Activated naive CD4-positive, alpha-beta T cell treated with anti-CD3 and anti-CD28 coated beads, Interleukin-2, amount 50 U/mL, for 72 hours (primary cell): ENCODE results near the gene FLNC. TPM values are rescaled to one million over a fixed set of nuclear protein-coding genes. Genes with fewer than 3 reads are reported as not detected.

Source experiments
- ATAC-seq, 2 donors: fragments of 150-1000 bp; cut with Tn5 transposase; 2 replicates each; pipeline ENCODE4 v1.10.0; 2021; ENCODE audit warnings: mild to moderate bottlenecking in 2 of 2, moderate library complexity in 2 of 2
- DNase-seq, 2 donors: peaks; one replicate each; pipeline ENCODE4 v3.0.0; 2021 to 2022; ENCODE audit warnings: low spot score in 2 of 2
- H3K27ac Mint-ChIP-seq, 2 donors: one replicate each; pipeline ENCODE4 v1.8.0; 2022; ENCODE audit warnings: mild to moderate bottlenecking in 2 of 2, mixed read lengths in 2 of 2
- H3K36me3 Mint-ChIP-seq, 2 donors: one replicate each; pipeline ENCODE4 v1.8.0; 2022; ENCODE audit warnings: mixed read lengths in 2 of 2
- H3K9me3 Mint-ChIP-seq, 2 donors: one replicate each; pipeline ENCODE4 v1.8.0; 2022; ENCODE audit warnings: mixed read lengths in 2 of 2
- total RNA-seq, 2 donors: library from RNA; stranded (reverse); gene quantifications; one replicate each; pipeline ENCODE4 v1.2.3, GENCODE V29; 2022

Gene FLNC
- total RNA-seq, 2 donors from 2014 or later, result 0.02 to 0.14 TPM

DNA sequence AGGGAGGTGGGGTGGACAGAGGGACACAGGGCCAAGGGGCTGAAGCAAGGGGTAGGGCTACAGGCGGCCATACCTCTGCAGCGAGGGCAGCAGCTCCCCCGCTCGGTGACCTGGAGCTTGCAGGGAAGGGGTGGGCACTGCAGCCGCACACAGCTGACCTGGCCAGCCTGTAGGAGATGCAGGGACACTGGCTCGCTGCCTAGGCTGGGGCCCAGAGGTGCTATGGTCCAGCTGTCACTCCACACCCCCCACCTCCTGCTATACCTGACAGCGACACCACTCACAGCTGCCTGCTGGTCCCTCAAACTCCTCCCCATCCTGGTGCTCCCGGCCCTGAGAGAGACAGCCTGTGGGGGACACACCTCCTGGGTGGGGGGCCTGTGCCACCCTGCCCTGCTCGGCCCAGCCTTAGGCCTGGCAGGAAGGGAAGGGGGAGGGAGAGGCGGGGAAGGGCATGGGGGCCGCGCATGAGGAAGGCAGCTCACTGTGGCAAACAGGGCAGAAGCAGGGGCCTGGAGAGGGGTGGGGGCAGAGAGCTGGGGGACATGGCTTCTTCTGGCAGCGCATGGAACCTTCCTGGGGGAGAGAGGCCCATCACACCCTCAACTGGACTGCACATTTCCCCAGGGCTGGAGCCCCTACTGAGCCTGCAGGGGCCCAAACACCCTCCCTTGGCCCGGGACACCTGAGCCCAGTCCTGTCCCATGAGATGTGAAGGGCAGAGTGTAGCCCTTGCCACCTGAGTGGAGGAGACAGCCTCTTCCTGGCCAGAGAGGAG lies 56.4 kb downstream of the FLNC start:
- DNase-seq, result no peak
- H3K27ac Mint-ChIP-seq, result no peak overlapping the region
- H3K9me3 Mint-ChIP-seq, result no peaks in the 10 kb centered on the region
- ATAC-seq, result no peak
- no peaks in the 10 kb centered on the region for H3K36me3 Mint-ChIP-seq

DNA sequence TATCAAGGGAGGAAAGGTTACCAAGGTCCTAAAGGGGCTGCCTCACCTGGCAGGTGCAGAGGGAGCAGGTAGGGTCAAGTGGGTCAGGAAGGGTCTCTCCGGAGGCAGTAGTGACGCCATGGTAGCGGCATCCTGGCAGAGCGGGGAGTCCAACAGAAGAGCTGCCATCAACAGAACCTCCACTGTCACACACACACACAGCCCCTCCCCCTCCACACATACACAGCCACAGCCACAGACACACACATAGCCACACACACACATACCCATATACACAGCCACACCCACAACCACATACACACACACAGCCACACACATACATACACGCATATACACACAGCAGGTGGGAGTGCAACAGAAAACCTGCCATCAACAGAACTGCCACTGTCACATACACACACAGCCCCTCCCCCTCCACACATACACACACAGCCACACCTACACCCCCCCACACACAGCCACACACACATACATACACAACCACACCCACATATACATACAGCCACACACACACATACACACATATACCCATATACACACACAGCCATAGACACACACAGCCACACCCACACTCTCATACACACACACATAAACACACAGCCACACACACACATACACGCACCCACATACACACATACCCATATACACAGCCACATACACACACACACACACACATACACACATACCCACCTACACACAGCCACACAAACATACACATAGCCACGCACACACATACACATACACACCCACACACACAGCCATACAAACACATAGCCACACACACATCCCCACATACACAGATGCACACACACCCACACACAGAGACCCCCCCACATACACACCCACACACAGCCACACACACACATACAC lies 57.2 kb downstream of the FLNC start:
- no peaks in the 10 kb centered on the region for H3K36me3 Mint-ChIP-seq

DNA sequence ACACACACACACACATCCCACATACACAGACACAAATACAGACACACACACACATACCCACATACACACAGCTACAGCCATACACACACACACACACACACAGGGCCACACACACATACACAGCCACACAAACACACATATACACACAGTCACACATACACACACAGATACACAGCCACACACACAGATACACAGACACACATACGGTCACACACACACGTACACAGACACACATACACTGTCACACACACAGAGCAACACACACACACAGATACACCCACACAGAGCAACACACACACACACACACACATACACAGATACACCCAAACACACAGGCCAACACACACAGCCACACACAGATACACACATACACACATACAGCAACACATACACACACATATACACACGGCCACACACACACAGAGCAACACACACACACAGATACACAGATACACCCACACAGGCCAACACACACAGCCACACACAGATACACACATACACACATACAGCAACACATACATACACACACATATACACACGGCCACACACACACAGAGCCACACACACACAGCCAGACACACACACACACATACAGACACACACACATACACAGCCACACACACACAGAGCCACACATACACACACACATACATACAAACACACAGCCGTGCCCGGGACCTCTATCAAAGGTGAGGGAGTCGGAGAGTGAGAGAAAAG lies 58.0 kb downstream of the FLNC start:
- Mint-ChIP-seq H3K27ac (no peak overlapping the region), H3K36me3 (no peaks in the 10 kb centered on the region), H3K9me3 (no peaks in the 10 kb centered on the region)
- no peak for ATAC-seq
- no peak for DNase-seq

More for the DNA sequence above, 57.2 kb downstream of the FLNC start:
- no peak overlapping the region for H3K27ac Mint-ChIP-seq
- DNase-seq (no peak), ATAC-seq (no peak)
- no peaks in the 10 kb centered on the region for H3K9me3 Mint-ChIP-seq

DNA sequence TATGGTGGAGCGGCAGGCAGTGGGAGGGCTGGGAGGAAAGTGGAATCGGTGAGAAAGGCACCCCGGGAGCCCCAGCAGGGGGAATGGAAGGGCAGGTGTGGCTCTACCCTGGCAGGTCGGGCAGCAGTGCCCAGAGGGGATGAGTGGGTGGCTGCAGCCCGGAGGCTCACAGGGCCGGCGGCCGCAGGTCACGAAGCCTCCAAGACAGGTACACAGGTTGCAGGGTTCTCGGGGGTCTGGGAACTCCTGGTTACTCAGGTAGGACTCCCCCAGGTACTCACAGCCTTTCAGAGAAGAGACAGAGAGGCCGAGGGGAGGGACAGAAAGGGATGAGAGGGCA lies 58.5 kb downstream of the FLNC start:
- Mint-ChIP-seq H3K27ac (no peak overlapping the region), H3K36me3 (no peaks in the 10 kb centered on the region), H3K9me3 (no peaks in the 10 kb centered on the region)
- no peak for ATAC-seq
- DNase-seq, result no peak

DNA sequence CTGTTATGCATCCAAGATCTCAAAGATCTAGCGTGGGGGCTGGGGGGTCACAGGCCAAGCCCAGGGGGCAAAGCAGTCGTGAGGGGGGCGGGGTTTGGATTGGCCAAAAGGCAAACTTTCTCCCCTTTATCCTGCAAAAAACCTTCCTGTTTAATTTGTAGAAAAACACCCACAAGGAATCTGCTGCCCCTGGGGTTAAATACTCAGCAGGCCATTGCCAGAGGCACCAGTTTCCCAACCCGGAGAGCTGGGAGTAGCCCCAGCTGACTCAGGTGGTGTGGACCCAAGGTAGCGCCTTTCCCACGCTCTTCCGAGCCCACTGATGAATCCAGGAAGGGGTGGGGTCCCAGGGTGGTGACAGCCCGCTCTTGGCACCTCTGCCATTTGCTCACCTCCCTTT lies 58.9 kb downstream of the FLNC start:
- H3K36me3 Mint-ChIP-seq, result no peaks in the 10 kb centered on the region
- DNase-seq (no peak), ATAC-seq (no peak)
- no peaks in the 10 kb centered on the region for H3K9me3 Mint-ChIP-seq
- H3K27ac Mint-ChIP-seq, result no peak overlapping the region

DNA sequence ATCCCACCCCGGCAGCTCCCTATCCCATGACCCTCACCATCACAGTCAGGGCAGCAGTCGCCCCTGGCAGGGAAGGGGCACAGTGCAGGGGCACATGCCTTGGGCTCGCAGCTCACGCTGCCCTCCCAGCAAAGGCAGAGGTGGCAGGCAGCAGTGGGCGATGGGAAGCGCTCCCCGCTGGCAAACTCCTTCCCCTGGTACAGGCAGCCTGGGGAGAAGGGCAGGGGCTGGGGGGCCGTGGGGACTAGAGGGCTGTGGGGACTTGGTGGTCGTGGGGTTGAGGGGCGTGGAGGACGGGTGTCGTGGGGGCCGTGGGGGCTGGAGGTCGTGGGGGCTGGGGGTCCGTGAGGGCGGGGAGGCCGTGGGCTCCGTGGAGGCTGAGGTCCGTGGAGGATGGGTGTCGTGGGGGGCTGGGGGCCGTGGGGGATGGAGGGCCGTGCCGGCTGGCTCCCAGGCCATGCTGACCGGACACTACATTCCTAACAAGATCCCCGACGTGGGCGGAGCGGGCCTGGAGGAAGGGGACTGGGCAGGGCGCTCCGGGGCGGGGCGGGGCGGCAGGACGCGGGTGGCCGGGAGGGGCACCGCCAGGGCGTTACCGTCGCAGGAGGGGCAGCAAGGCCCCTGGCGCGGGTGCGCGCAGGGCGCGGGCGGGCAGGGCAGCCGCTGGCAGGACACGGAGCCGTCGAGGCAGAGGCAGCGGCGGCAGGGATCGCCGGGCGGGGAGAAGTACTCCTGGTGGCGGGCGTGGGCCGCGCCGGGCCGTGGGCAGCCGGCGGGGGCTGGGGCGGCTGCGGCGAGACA lies 60.3 kb downstream of the FLNC start:
- no peaks in the 10 kb centered on the region for H3K36me3 Mint-ChIP-seq
- ATAC-seq, result peak; percentile 9 to 17
- DNase-seq, result no peak
- no peak overlapping the region for H3K27ac Mint-ChIP-seq
- no peaks in the 10 kb centered on the region for H3K9me3 Mint-ChIP-seq

DNA sequence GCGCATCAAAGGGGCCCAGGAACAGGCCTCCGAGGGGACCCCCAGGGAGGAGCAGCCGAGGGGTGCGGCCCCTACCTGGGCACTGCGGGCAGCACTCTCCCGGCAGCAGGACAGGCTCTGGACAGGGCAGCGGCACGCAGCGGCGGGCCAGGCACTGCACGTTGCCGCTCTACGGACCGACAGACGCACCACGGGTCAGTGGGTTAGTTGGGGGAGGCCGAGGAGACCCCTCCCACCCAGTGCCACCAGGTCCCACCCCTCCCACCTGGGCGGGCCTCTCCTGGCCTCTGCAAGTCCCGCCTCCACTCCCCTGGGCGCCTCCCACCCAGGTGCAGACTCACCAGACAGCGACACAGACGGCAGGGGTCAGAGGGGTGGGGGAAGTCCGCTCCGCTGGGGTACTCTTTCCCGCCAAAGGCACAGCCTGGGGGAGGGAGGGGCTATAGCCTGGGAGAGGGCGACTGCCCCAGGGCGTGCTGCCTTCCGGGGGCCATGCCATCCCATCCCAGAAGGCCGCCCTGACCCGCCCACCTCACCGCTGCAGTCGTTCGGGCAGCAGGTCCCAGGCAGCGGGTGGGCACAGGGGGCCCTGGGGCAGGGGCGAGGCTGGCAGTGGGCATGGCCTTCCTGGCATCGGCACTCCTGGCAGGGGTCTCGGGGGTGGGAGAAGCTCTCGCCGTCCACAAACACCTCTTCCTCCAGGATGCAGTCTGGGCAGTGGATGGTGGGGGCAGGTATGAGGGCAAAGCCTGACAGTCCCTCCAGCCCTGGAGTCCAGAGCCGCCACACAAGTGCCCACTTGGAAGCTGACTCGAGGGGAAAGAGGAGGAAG lies 61.1 kb downstream of the FLNC start:
- Mint-ChIP-seq H3K36me3 (no peaks in the 10 kb centered on the region), H3K27ac (no peak overlapping the region), H3K9me3 (no peaks in the 10 kb centered on the region)
- peak in 1 of 2 donors; percentile 54 for DNase-seq
- peak; percentile 16 to 17 for ATAC-seq

DNA sequence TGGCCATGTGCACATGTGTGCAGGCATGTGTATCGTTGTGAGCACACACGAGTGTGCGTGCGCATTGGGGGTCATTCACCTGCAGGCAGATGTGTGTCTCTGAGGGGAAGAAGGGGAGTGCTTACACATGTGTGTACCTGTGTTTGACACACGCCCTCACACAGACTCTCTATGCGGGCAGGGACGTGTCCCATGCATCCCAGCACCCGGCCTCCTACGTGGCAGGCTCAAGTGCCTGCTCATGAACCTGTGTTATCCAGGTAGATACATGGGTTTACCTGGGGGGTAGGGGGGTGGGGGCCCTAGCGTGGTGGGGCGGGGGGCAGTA lies 61.7 kb downstream of the FLNC start:
- no peak overlapping the region for H3K27ac Mint-ChIP-seq
- H3K9me3 Mint-ChIP-seq, result no peaks in the 10 kb centered on the region
- DNase-seq (no peak), ATAC-seq (no peak)
- no peaks in the 10 kb centered on the region for H3K36me3 Mint-ChIP-seq

DNA sequence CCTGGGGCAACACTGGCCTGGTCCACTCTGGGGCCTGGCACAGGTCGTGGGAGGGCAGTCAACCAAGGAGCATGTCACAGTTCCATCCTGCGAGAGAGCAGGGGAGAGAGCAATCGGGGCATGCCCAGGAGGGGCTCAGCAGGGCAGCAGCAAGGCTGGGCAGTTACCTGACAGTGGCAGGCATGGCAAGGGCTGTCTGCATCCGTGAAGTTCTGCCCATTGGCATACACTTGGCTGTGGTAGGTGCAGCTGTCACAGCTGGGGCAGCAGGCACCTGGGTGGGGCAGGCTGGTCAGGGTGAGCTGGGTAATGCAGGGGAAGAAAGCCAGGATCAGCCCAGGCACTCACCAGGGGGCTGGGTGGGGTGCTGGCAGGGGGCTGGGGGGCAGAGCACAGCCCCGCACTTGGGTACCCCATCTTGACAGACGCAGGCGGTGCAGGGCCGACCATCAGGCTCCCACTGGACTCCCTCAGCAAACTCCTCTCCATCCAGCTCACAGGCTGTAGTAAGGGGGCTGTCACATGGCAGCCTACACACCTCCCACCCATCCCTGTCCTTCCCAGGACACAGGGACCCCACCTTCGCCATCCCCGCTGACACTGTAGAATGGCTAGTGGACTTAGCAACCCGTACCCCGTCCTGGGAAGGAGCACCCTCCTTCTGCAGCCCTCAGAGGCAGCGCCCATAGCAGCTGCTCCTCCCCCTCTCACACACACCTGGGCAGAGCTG lies 62.5 kb downstream of the FLNC start:
- H3K36me3 Mint-ChIP-seq, result no peaks in the 10 kb centered on the region

DNA sequence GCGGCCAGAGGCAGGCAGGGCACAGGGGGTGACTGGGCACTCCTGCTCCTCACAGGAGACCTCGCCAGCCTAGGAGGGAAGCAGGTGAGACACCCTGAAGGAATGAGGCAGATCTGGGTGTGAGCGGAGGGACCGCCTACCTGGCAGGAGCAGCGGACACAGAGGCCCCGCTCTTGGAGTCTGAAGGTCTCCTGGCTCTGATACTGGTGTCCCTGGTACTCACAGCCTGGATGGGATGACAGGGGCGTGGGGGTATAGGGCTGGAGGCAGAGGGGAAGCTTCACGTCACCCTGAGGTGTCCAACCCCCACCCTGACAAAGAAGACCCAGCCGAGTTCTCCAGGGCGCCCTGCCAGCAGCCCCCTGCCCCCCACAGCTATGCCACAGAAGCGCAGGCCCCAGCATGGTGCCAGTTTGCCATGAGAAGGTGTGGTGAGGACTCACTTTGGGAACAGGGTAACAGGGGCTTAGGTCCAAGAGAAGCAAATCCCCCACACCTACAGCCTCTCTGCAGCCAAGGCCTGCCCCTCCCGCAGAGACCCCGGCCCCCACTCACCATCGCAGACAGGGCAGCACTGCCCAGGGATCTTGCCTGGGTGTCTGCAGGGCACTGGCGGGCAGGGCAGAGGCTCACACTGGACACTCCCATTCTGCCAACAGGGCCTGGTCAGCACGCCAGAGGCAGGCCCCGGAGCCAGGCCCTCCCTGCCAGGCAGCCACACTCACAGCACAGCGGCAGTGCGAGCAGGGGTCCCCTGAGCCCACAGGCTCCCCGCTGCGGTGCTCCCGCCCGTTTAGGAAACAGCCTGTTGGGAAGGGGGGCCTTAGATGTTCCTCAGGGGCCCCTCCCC lies 63.3 kb downstream of the FLNC start:
- Mint-ChIP-seq H3K36me3 (peaks cover 3% of the 10 kb centered on the region in 2 donors), H3K27ac (no peak overlapping the region), H3K9me3 (peaks cover 2% of the 10 kb centered on the region in 2 donors)
- ATAC-seq (no peak), DNase-seq (no peak)

More for the DNA sequence above, 62.5 kb downstream of the FLNC start:
- H3K27ac Mint-ChIP-seq, result no peak overlapping the region
- DNase-seq (no peak), ATAC-seq (no peak)
- no peaks in the 10 kb centered on the region for H3K9me3 Mint-ChIP-seq

DNA sequence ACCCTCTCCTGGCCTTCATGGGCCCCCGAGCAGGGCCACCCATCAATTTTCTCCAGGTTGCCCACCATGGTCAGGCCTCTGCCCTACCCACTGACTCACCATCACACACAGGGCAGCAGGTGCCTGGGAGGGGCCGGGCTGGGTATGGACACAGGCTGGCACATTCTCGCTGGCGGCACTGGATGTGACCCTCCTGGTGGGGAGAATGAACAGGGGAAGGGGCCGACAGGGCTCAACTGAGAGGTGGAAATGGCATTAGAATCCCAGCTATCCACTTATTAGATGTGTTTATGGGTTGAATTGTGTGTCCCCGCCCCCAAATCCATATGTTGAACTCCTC lies 63.9 kb downstream of the FLNC start:
- Mint-ChIP-seq H3K27ac (no peak overlapping the region), H3K36me3 (peaks cover 5 to 6% of the 10 kb centered on the region in 2 donors), H3K9me3 (peaks cover 4 to 5% of the 10 kb centered on the region in 2 donors)
- ATAC-seq (no peak), DNase-seq (no peak)

DNA sequence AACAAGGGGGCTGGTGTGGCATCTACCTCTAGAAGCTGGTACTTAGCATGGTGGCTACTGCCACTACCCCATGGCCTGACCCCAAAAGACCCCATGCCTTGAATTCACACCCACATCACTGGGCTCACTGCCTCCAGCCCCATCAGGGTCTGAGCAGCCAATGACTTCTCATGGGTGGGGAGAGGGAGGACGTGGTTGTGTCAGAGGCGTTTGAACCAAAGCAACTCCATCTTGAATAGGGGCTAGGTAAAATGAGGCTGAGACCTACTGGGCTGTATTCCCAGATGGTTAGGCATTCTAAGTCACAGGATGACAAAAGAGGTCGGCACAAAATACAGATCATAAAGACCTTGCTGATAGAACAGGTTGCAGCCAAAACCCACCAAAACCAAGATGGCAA lies 65.1 kb downstream of the FLNC start:
- peaks cover 5 to 6% of the 10 kb centered on the region in 2 donors for H3K36me3 Mint-ChIP-seq
- H3K9me3 Mint-ChIP-seq, result peaks cover 4 to 5% of the 10 kb centered on the region in 2 donors
- no peak overlapping the region for H3K27ac Mint-ChIP-seq
- no peak for DNase-seq
- no peak for ATAC-seq

DNA sequence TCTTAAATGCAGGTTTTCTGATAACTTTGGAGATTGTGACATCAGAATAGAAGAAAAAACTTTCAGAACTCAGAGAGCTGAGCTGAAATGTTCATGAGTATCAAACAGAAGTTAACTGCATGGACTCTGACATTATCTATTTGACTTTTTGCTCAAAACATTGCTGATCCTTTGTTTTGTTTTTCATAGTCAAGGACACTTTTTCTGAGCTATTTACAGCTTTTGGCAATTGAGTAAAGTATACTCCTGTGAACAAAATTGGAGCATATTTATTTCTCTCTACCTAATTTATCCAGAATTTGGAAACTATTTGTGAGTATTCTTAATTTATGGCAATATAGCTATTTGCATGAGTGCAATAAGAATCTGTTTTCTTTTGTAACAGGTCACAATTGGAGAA lies 69.2 kb downstream of the FLNC start:
- peaks cover 5 to 6% of the 10 kb centered on the region in 2 donors for H3K36me3 Mint-ChIP-seq
- DNase-seq, result no peak
- peaks cover 4 to 11% of the 10 kb centered on the region in 2 donors for H3K9me3 Mint-ChIP-seq
- no peak overlapping the region for H3K27ac Mint-ChIP-seq
- ATAC-seq, result no peak

DNA sequence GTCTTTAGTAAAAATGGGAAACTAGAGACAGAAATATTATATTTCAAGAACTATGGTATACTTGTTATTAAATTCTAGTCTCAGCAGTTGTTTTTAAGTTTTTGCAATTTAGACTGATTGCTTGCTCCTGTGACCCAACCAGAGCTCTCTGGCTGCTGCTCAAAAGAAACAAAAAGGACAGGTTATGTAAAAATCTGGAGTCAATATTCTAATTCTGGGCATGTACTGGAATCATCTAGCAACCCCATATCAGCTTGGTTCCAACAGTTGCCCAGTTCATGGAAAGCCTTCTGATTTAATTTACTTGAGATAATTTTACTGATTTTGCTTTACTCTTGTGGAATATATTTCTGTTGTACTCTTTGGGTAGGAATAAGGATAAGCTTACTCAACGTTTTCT lies 70.0 kb downstream of the FLNC start:
- no peak overlapping the region for H3K27ac Mint-ChIP-seq
- DNase-seq (no peak), ATAC-seq (no peak)
- peaks cover 5 to 6% of the 10 kb centered on the region in 2 donors for H3K36me3 Mint-ChIP-seq
- peaks cover 4 to 11% of the 10 kb centered on the region in 2 donors for H3K9me3 Mint-ChIP-seq
